Measurements from ENCODE around the gene L3MBTL4. TPM values are rescaled to one million over a fixed set of nuclear protein-coding genes. Genes with fewer than 3 reads are reported as not detected.
"Not testable (repeated sequence)": the region's sequence is repeated elsewhere in the genome, so short reads cannot be mapped to it uniquely, and the experiment has no call there.

The L3MBTL4 gene
- total and polyA plus RNA-seq, 7 experiments from 2014 or later = 0.05 to 7.6 (median 0.49) TPM

GRCh38 chr18:6054256-6054842, 360.4 kb downstream of the L3MBTL4 start:
- H3K9me3 Mint-ChIP-seq = peaks cover 0 to 1% (median 0%) of the 10 kb centered on the region in 11 donors
- H3K4me1 Mint-ChIP-seq = peaks cover 0 to 3% (median 0%) of the 10 kb centered on the region in 7 donors
- no peaks in the 10 kb centered on the region for H3K27me3 Mint-ChIP-seq
- ChIA-PET POLR2A (no interaction called here), CTCF (no interaction called here)
- no peak for ATAC-seq
- H3K4me3 Mint-ChIP-seq = no peak overlapping the region
- Histone ChIP-seq H3K36me3 (ENCODE audit: control insufficient read depth in 2 of 3, insufficient read depth in 3 of 3, low read length in 3 of 3) (no peaks in the 10 kb centered on the region), H3K4me3 (ENCODE audit: low read length) (no peak overlapping the region), H3K27me3 (ENCODE audit: control insufficient read depth in 2 of 2, insufficient read depth in 2 of 2, low read length in 2 of 2) (no peaks in the 10 kb centered on the region), H3K9me3 (ENCODE audit: control insufficient read depth in 2 of 3, low read length in 3 of 3) (no peaks in the 10 kb centered on the region), H3K27ac (ENCODE audit: low read depth, low read length) (no peak overlapping the region), H3K4me1 (ENCODE audit: control insufficient read depth in 2 of 2, insufficient read depth in 2 of 2, low read length in 2 of 2) (no peaks in the 10 kb centered on the region)
- no peak overlapping the region for H3K27ac Mint-ChIP-seq
- DNase-seq = no peak
- intact Hi-C loops (cut with micrococcal nuclease) = no loop called here
- H3K36me3 Mint-ChIP-seq = no peaks in the 10 kb centered on the region

- no peaks in the 10 kb centered on the region for H3K9me3 ChIP-seq (ENCODE audit: control insufficient read depth in 2 of 3, low read length in 3 of 3)
- DNase-seq (no peak), ATAC-seq (no peak)
- no peak overlapping the region for H3K27ac ChIP-seq (ENCODE audit: low read depth, low read length)
- intact Hi-C loops (cut with micrococcal nuclease) = no loop called here
- Mint-ChIP-seq H3K27ac (no peak overlapping the region), H3K9me3 (peaks cover 0 to 1% (median 0%) of the 10 kb centered on the region in 11 donors), H3K27me3 (no peaks in the 10 kb centered on the region), H3K4me3 (no peak overlapping the region), H3K36me3 (no peaks in the 10 kb centered on the region), H3K4me1 (peaks cover 0 to 3% (median 0%) of the 10 kb centered on the region in 7 donors)
- H3K36me3 ChIP-seq (ENCODE audit: control insufficient read depth in 2 of 3, insufficient read depth in 3 of 3, low read length in 3 of 3) = no peaks in the 10 kb centered on the region
- no peak overlapping the region for H3K4me3 ChIP-seq (ENCODE audit: low read length)
- H3K27me3 ChIP-seq (ENCODE audit: control insufficient read depth in 2 of 2, insufficient read depth in 2 of 2, low read length in 2 of 2) = no peaks in the 10 kb centered on the region
- POLR2A ChIA-PET = no interaction called here
- CTCF ChIA-PET = no interaction called here
- no peaks in the 10 kb centered on the region for H3K4me1 ChIP-seq (ENCODE audit: control insufficient read depth in 2 of 2, insufficient read depth in 2 of 2, low read length in 2 of 2)
Measured at GRCh38 chr18:6052449-6052913, 362.2 kb downstream of the L3MBTL4 start.

GRCh38 chr18:6047596-6047995, 367.1 kb downstream of the L3MBTL4 start:
- H3K4me1 ChIP-seq (ENCODE audit: control insufficient read depth in 2 of 2, insufficient read depth in 2 of 2, low read length in 2 of 2); H3K9me3 ChIP-seq (ENCODE audit: control insufficient read depth in 2 of 3, low read length in 3 of 3); ATAC-seq; H3K27ac Mint-ChIP-seq; H3K4me3 Mint-ChIP-seq; H3K36me3 ChIP-seq (ENCODE audit: control insufficient read depth in 2 of 3, insufficient read depth in 3 of 3, low read length in 3 of 3); H3K27ac ChIP-seq (ENCODE audit: low read depth, low read length); H3K4me1 Mint-ChIP-seq; DNase-seq; CTCF ChIA-PET; H3K27me3 ChIP-seq (ENCODE audit: control insufficient read depth in 2 of 2, insufficient read depth in 2 of 2, low read length in 2 of 2); H3K4me3 ChIP-seq (ENCODE audit: low read length); intact Hi-C loops (cut with micrococcal nuclease); POLR2A ChIA-PET: not testable (repeated sequence)
- Mint-ChIP-seq H3K9me3 (peaks cover 0 to 29% (median 9%) of the 10 kb centered on the region in 11 donors), H3K36me3 (peaks cover 0 to 11% (median 0%) of the 10 kb centered on the region in 5 donors), H3K27me3 (peaks cover 0 to 23% (median 8%) of the 10 kb centered on the region in 5 donors)

- ChIA-PET POLR2A (no interaction called here), CTCF (no interaction called here)
- Mint-ChIP-seq H3K4me3 (no peak overlapping the region), H3K4me1 (no peaks in the 10 kb centered on the region), H3K9me3 (peaks cover 3 to 37% (median 10%) of the 10 kb centered on the region in 11 donors), H3K36me3 (peaks cover 0 to 11% (median 0%) of the 10 kb centered on the region in 5 donors), H3K27ac (no peak overlapping the region), H3K27me3 (peaks cover 0 to 28% (median 13%) of the 10 kb centered on the region in 5 donors)
- intact Hi-C loops (cut with micrococcal nuclease) = no loop called here
- H3K4me1 ChIP-seq (ENCODE audit: control insufficient read depth in 2 of 2, insufficient read depth in 2 of 2, low read length in 2 of 2) = no peaks in the 10 kb centered on the region
- DNase-seq (no peak), ATAC-seq (no peak)
- H3K36me3 ChIP-seq (ENCODE audit: control insufficient read depth in 2 of 3, insufficient read depth in 3 of 3, low read length in 3 of 3) = no peaks in the 10 kb centered on the region
- H3K4me3 ChIP-seq (ENCODE audit: low read length) = no peak overlapping the region
- no peak overlapping the region for H3K27ac ChIP-seq (ENCODE audit: low read depth, low read length)
- H3K9me3 ChIP-seq (ENCODE audit: control insufficient read depth in 2 of 3, low read length in 3 of 3) = peaks cover 0 to 4% (median 0%) of the 10 kb centered on the region in 3 experiments
- no peaks in the 10 kb centered on the region for H3K27me3 ChIP-seq (ENCODE audit: control insufficient read depth in 2 of 2, insufficient read depth in 2 of 2, low read length in 2 of 2)
Measured at GRCh38 chr18:6044773-6045172, 369.9 kb downstream of the L3MBTL4 start.

- POLR2A ChIA-PET = no interaction called here
- no peaks in the 10 kb centered on the region for H3K4me1 ChIP-seq (ENCODE audit: control insufficient read depth in 2 of 2, insufficient read depth in 2 of 2, low read length in 2 of 2)
- intact Hi-C loops (cut with micrococcal nuclease) = no loop called here
- no peaks in the 10 kb centered on the region for H3K4me1 Mint-ChIP-seq
- no peak overlapping the region for H3K27ac Mint-ChIP-seq
- peaks cover 0 to 28% (median 17%) of the 10 kb centered on the region in 5 donors for H3K27me3 Mint-ChIP-seq
- peaks cover 0 to 4% (median 0%) of the 10 kb centered on the region in 3 experiments for H3K9me3 ChIP-seq (ENCODE audit: control insufficient read depth in 2 of 3, low read length in 3 of 3)
- no peak overlapping the region for H3K27ac ChIP-seq (ENCODE audit: low read depth, low read length)
- H3K27me3 ChIP-seq (ENCODE audit: control insufficient read depth in 2 of 2, insufficient read depth in 2 of 2, low read length in 2 of 2) = no peaks in the 10 kb centered on the region
- peaks cover 3 to 41% (median 12%) of the 10 kb centered on the region in 11 donors for H3K9me3 Mint-ChIP-seq
- no peak overlapping the region for H3K4me3 ChIP-seq (ENCODE audit: low read length)
- ATAC-seq (no peak), DNase-seq (no peak)
- H3K36me3 ChIP-seq (ENCODE audit: control insufficient read depth in 2 of 3, insufficient read depth in 3 of 3, low read length in 3 of 3) = no peaks in the 10 kb centered on the region
- H3K4me3 Mint-ChIP-seq = no peak overlapping the region
- CTCF ChIA-PET = no interaction called here
- peaks cover 0 to 11% (median 0%) of the 10 kb centered on the region in 5 donors for H3K36me3 Mint-ChIP-seq
Measured at GRCh38 chr18:6044319-6044718, 370.4 kb downstream of the L3MBTL4 start.

GRCh38 chr18:6039055-6039454, 375.7 kb downstream of the L3MBTL4 start:
- peaks cover 7 to 49% (median 16%) of the 10 kb centered on the region in 11 donors for H3K9me3 Mint-ChIP-seq

GRCh38 chr18:6031442-6031841, 383.3 kb downstream of the L3MBTL4 start:
- H3K27me3 ChIP-seq (ENCODE audit: control insufficient read depth in 2 of 2, insufficient read depth in 2 of 2, low read length in 2 of 2) = peaks cover 0 to 4% of the 10 kb centered on the region in 2 donors
- no peak overlapping the region for H3K27ac ChIP-seq (ENCODE audit: low read depth, low read length)
- intact Hi-C loops (cut with micrococcal nuclease) = no loop called here
- DNase-seq (no peak), ATAC-seq (no peak)
- Mint-ChIP-seq H3K4me1 (no peaks in the 10 kb centered on the region), H3K27me3 (peaks cover 0 to 32% (median 5%) of the 10 kb centered on the region in 5 donors), H3K4me3 (no peak overlapping the region), H3K27ac (no peak overlapping the region), H3K9me3 (peaks cover 0 to 13% (median 5%) of the 10 kb centered on the region in 11 donors), H3K36me3 (no peaks in the 10 kb centered on the region)
- H3K36me3 ChIP-seq (ENCODE audit: control insufficient read depth in 2 of 3, insufficient read depth in 3 of 3, low read length in 3 of 3) = no peaks in the 10 kb centered on the region
- peaks cover 0 to 5% (median 0%) of the 10 kb centered on the region in 3 experiments for H3K9me3 ChIP-seq (ENCODE audit: control insufficient read depth in 2 of 3, low read length in 3 of 3)
- no peaks in the 10 kb centered on the region for H3K4me1 ChIP-seq (ENCODE audit: control insufficient read depth in 2 of 2, insufficient read depth in 2 of 2, low read length in 2 of 2)
- POLR2A ChIA-PET = no interaction called here
- CTCF ChIA-PET = no interaction called here
- H3K4me3 ChIP-seq (ENCODE audit: low read length) = no peak overlapping the region

More at GRCh38 chr18:6039055-6039454, 375.7 kb downstream of the L3MBTL4 start:
- ATAC-seq = no peak
- H3K27ac ChIP-seq (ENCODE audit: low read depth, low read length) = no peak overlapping the region
- no peak overlapping the region for H3K4me3 Mint-ChIP-seq
- H3K9me3 ChIP-seq (ENCODE audit: control insufficient read depth in 2 of 3, low read length in 3 of 3) = peaks cover 0 to 11% (median 0%) of the 10 kb centered on the region in 3 experiments
- intact Hi-C loops (cut with micrococcal nuclease) = no loop called here
- H3K36me3 Mint-ChIP-seq = peaks cover 0 to 6% (median 0%) of the 10 kb centered on the region in 5 donors
- no peaks in the 10 kb centered on the region for H3K4me1 ChIP-seq (ENCODE audit: control insufficient read depth in 2 of 2, insufficient read depth in 2 of 2, low read length in 2 of 2)
- H3K4me1 Mint-ChIP-seq = no peaks in the 10 kb centered on the region
- ChIA-PET CTCF (no interaction called here), POLR2A (no interaction called here)
- no peaks in the 10 kb centered on the region for H3K36me3 ChIP-seq (ENCODE audit: control insufficient read depth in 2 of 3, insufficient read depth in 3 of 3, low read length in 3 of 3)
- H3K4me3 ChIP-seq (ENCODE audit: low read length) = no peak overlapping the region
- no peak for DNase-seq
- H3K27me3 ChIP-seq (ENCODE audit: control insufficient read depth in 2 of 2, insufficient read depth in 2 of 2, low read length in 2 of 2) = no peaks in the 10 kb centered on the region
- H3K27ac Mint-ChIP-seq = no peak overlapping the region
- peaks cover 0 to 36% (median 9%) of the 10 kb centered on the region in 5 donors for H3K27me3 Mint-ChIP-seq

Measured in naive thymus-derived CD4-positive, alpha-beta T cell (primary cell).